Measurements from ENCODE around the gene C19orf53.

DNA sequence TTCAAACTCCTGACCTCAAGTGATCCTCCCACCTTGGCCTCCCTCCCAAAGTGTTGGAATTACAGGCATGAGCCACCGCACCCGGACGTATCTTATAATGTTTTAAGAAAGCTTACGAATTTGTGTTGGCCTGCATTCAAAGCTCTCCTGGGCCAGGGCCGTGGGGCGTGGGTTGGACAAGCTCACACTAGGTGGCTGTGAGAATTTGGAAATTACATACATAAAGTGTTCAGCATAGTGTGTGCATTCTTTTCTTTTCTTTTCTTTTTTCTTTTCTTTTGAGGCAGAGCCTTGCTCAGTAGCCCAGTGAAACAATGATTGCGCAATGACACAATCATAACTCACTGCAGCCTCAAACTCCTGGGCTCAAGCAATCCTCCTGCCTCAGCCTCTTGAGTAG is 23.6 kb downstream of the C19orf53 start:
- TF ChIP-seq TAF1 (IDR thresholded peaks at IDR 0.05; ENCODE audit: borderline replicate concordance, insufficient read depth, low read length) = no peak
- no peak for TF ChIP-seq SIN3A (IDR thresholded peaks at IDR 0.05; ENCODE audit: borderline replicate concordance, insufficient read depth, low read length)
- TF ChIP-seq POLR2AphosphoS5 (IDR thresholded peaks at IDR 0.05; ENCODE audit: low read depth, low read length) = no peak

Data from PFSK-1 (cell line).